ENCODE measurements around the gene GATB.

The GATB gene

GRCh38 chr4:151692821-151693673 is 67.8 kb downstream of the GATB start:
- DNase-seq (ENCODE audit: low read depth): no peak
- no peak overlapping the region for H3K4me3 ChIP-seq (replicated peaks; ENCODE audit: low read depth, low read length)
- no peak for TF ChIP-seq CTCF (IDR thresholded peaks at IDR 0.05; ENCODE audit: low read length, missing control alignments)

GRCh38 chr4:151692443-151692782 is 68.4 kb downstream of the GATB start:
- no peak for DNase-seq (ENCODE audit: low read depth)
- no peak overlapping the region for H3K4me3 ChIP-seq (replicated peaks; ENCODE audit: low read depth, low read length)
- TF ChIP-seq CTCF (IDR thresholded peaks at IDR 0.05; ENCODE audit: low read length, missing control alignments): no peak

GRCh38 chr4:151691639-151692442 is 69.0 kb downstream of the GATB start:
- no peak for DNase-seq (ENCODE audit: low read depth)
- no peak for TF ChIP-seq CTCF (IDR thresholded peaks at IDR 0.05; ENCODE audit: low read length, missing control alignments)
- no peak overlapping the region for H3K4me3 ChIP-seq (replicated peaks; ENCODE audit: low read depth, low read length)

- no peak overlapping the region for H3K4me3 ChIP-seq (replicated peaks; ENCODE audit: low read depth, low read length)
- no peak for TF ChIP-seq CTCF (IDR thresholded peaks at IDR 0.05; ENCODE audit: low read length, missing control alignments)
- peak; percentile 36 for DNase-seq (ENCODE audit: low read depth)
These were observed 69.9 kb downstream of the GATB start for GRCh38 chr4:151690876-151691275.

- peak; percentile 67 for DNase-seq (ENCODE audit: low read depth)
- no peak for TF ChIP-seq CTCF (IDR thresholded peaks at IDR 0.05; ENCODE audit: low read length, missing control alignments)
- H3K4me3 ChIP-seq (replicated peaks; ENCODE audit: low read depth, low read length): no peak overlapping the region
These were observed 70.5 kb downstream of the GATB start for GRCh38 chr4:151690164-151690870.

GRCh38 chr4:151689211-151689991 is 71.4 kb downstream of the GATB start:
- no peak overlapping the region for H3K4me3 ChIP-seq (replicated peaks; ENCODE audit: low read depth, low read length)
- no peak for DNase-seq (ENCODE audit: low read depth)
- TF ChIP-seq CTCF (IDR thresholded peaks at IDR 0.05; ENCODE audit: low read length, missing control alignments): no peak
